Astrocyte of the spinal cord (primary cell): ENCODE measurements around the gene ASB1.
"Not testable (repeated sequence)": the region's sequence is repeated elsewhere in the genome, so short reads cannot be mapped to it uniquely, and the experiment has no call there.

Source experiments
- DNase-seq: peaks from one replicate; pipeline ENCODE4 v3.0.0; 2011; ENCODE audit warnings: low read depth, low spot score
- H3K4me3 ChIP-seq: 2 replicates; pipeline ENCODE4 v1.5.1; 2011; ENCODE audit warnings: low read depth, mild to moderate bottlenecking, low read length, moderate library complexity
- CTCF ChIP-seq: IDR thresholded peaks from 2 replicates; pipeline ENCODE4 v1.5.1; 2012; ENCODE audit warnings: low read depth, mild to moderate bottlenecking, low read length, inconsistent platforms
- in situ Hi-C: cut with HindIII; loops from 2 replicates; pipeline ENCODE4 v1.10.0; 2017; ENCODE audit warnings: low sequenced_read_pairs

The ASB1 gene

GRCh38 chr2:238435752-238436096 is 9.0 kb downstream of the ASB1 start:
- no peak for TF ChIP-seq CTCF
- H3K4me3 ChIP-seq = no peak overlapping the region
- DNase-seq = no peak
- in situ Hi-C loops = no loop called here

GRCh38 chr2:238438856-238439849 is 12.4 kb downstream of the ASB1 start:
- no peak overlapping the region for H3K4me3 ChIP-seq
- TF ChIP-seq CTCF = no peak
- in situ Hi-C loops = no loop called here
- peak; percentile 97 for DNase-seq

GRCh38 chr2:238439917-238440316 is 13.2 kb downstream of the ASB1 start:
- H3K4me3 ChIP-seq = no peak overlapping the region
- in situ Hi-C loops = no loop called here
- TF ChIP-seq CTCF = no peak
- DNase-seq = no peak

GRCh38 chr2:238440331-238440730 is 13.6 kb downstream of the ASB1 start:
- no peak overlapping the region for H3K4me3 ChIP-seq
- no peak for TF ChIP-seq CTCF
- in situ Hi-C loops = no loop called here
- DNase-seq = no peak

GRCh38 chr2:238440767-238441166 is 14.0 kb downstream of the ASB1 start:
- TF ChIP-seq CTCF = no peak
- no peak for DNase-seq
- in situ Hi-C loops = no loop called here
- no peak overlapping the region for H3K4me3 ChIP-seq

- in situ Hi-C loops = no loop called here
- H3K4me3 ChIP-seq = no peak overlapping the region
- TF ChIP-seq CTCF = no peak
- peak; percentile 37 for DNase-seq
Measured at GRCh38 chr2:238441262-238442114, 14.8 kb downstream of the ASB1 start.

GRCh38 chr2:238442257-238442656 is 15.5 kb downstream of the ASB1 start:
- H3K4me3 ChIP-seq, DNase-seq, in situ Hi-C loops: not testable (repeated sequence)
